ENCODE results near the gene PRKCH. TPM values are rescaled to one million over a fixed set of nuclear protein-coding genes. Genes with fewer than 3 reads are reported as not detected.

PRKCH gene
- total RNA-seq, 1 donor from 2014 or later: 0.30 TPM

- Mint-ChIP-seq H3K36me3 (ENCODE audit: low read depth) (no peaks in the 10 kb centered on the region), H3K4me3 (no peak overlapping the region), H3K27me3 (ENCODE audit: low read depth) (peaks cover 7% of the 10 kb centered on the region), H3K9me3 (no peaks in the 10 kb centered on the region), H3K4me1 (no peaks in the 10 kb centered on the region), H3K27ac (ENCODE audit: unreplicated experiment) (no peak overlapping the region)
- no peak for TF ChIP-seq CTCF (conservative IDR thresholded peaks at IDR 0.05)
- no peak for DNase-seq (ENCODE audit: low read depth, low spot score)
Measured at GRCh38 chr14:61335671-61336275, 14.4 kb downstream of the PRKCH start.

GRCh38 chr14:61337893-61338292, 16.5 kb downstream of the PRKCH start:
- TF ChIP-seq CTCF (conservative IDR thresholded peaks at IDR 0.05): no peak
- Mint-ChIP-seq H3K4me1 (no peaks in the 10 kb centered on the region), H3K36me3 (ENCODE audit: low read depth) (no peaks in the 10 kb centered on the region)

GRCh38 chr14:61338457-61338856, 17.1 kb downstream of the PRKCH start:
- no peak overlapping the region for H3K27ac Mint-ChIP-seq (ENCODE audit: unreplicated experiment)
- DNase-seq (ENCODE audit: low read depth, low spot score): no peak
- H3K4me1 Mint-ChIP-seq: no peaks in the 10 kb centered on the region
- H3K9me3 Mint-ChIP-seq: no peaks in the 10 kb centered on the region
- H3K36me3 Mint-ChIP-seq (ENCODE audit: low read depth): no peaks in the 10 kb centered on the region
- H3K4me3 Mint-ChIP-seq: no peak overlapping the region
- no peak for TF ChIP-seq CTCF (conservative IDR thresholded peaks at IDR 0.05)
- peaks cover 7% of the 10 kb centered on the region for H3K27me3 Mint-ChIP-seq (ENCODE audit: low read depth)

More at GRCh38 chr14:61337893-61338292, 16.5 kb downstream of the PRKCH start:
- no peak overlapping the region for H3K4me3 Mint-ChIP-seq
- H3K27ac Mint-ChIP-seq (ENCODE audit: unreplicated experiment): no peak overlapping the region
- no peak for DNase-seq (ENCODE audit: low read depth, low spot score)
- H3K27me3 Mint-ChIP-seq (ENCODE audit: low read depth): peaks cover 9% of the 10 kb centered on the region
- no peaks in the 10 kb centered on the region for H3K9me3 Mint-ChIP-seq

- H3K27ac Mint-ChIP-seq (ENCODE audit: unreplicated experiment): no peak overlapping the region
- no peak for TF ChIP-seq CTCF (conservative IDR thresholded peaks at IDR 0.05)
- DNase-seq (ENCODE audit: low read depth, low spot score): no peak
- peaks cover 9% of the 10 kb centered on the region for H3K4me1 Mint-ChIP-seq
- H3K9me3 Mint-ChIP-seq: no peaks in the 10 kb centered on the region
- H3K36me3 Mint-ChIP-seq (ENCODE audit: low read depth): no peaks in the 10 kb centered on the region
- H3K4me3 Mint-ChIP-seq: no peak overlapping the region
- peaks cover 3% of the 10 kb centered on the region for H3K27me3 Mint-ChIP-seq (ENCODE audit: low read depth)
Measured at GRCh38 chr14:61341275-61342206, 20.2 kb downstream of the PRKCH start.

- DNase-seq (ENCODE audit: low read depth, low spot score): no peak
- no peaks in the 10 kb centered on the region for H3K36me3 Mint-ChIP-seq (ENCODE audit: low read depth)
- H3K4me1 Mint-ChIP-seq: peaks cover 9% of the 10 kb centered on the region
- peaks cover 3% of the 10 kb centered on the region for H3K27me3 Mint-ChIP-seq (ENCODE audit: low read depth)
- H3K27ac Mint-ChIP-seq (ENCODE audit: unreplicated experiment): no peak overlapping the region
- no peak overlapping the region for H3K4me3 Mint-ChIP-seq
- no peak for TF ChIP-seq CTCF (conservative IDR thresholded peaks at IDR 0.05)
- no peaks in the 10 kb centered on the region for H3K9me3 Mint-ChIP-seq
Measured at GRCh38 chr14:61342486-61342885, 21.1 kb downstream of the PRKCH start.
